Trophoblast cell (in vitro differentiated cells and primary cell): ENCODE data around the gene EIF4E. TPM values are rescaled to one million over a fixed set of nuclear protein-coding genes. Genes with fewer than 3 reads are reported as not detected.

Experiments
- DNase-seq, 2 donors: peaks; one replicate each; pipeline ENCODE4 v3.0.0-alpha.2; 2016
- H2AFZ ChIP-seq: 2 replicates; pipeline ENCODE4 v1.6.1; 2013; ENCODE audit warnings: low read length, moderate library complexity, mild to moderate bottlenecking; ENCODE audit not compliant: insufficient read depth, poor library complexity
- H2AK5ac ChIP-seq: 2 replicates; pipeline ENCODE4 v1.6.1; 2013; ENCODE audit warnings: mild to moderate bottlenecking, low read length
- H2BK120ac ChIP-seq: 2 replicates; pipeline ENCODE4 v1.6.1; 2013; ENCODE audit warnings: low read length, mild to moderate bottlenecking, moderate library complexity; ENCODE audit not compliant: insufficient read depth, poor library complexity
- H2BK12ac ChIP-seq: 2 replicates; pipeline ENCODE4 v1.6.1; 2013; ENCODE audit warnings: mild to moderate bottlenecking, low read length, moderate library complexity
- H2BK5ac ChIP-seq: 2 replicates; pipeline ENCODE4 v1.6.1; 2013; ENCODE audit warnings: low read length, low read depth, moderate library complexity, mild to moderate bottlenecking; ENCODE audit not compliant: poor library complexity
- H3K14ac ChIP-seq: 2 replicates; pipeline ENCODE4 v1.6.1; 2013; ENCODE audit warnings: mild to moderate bottlenecking, low read length
- H3K18ac ChIP-seq: 2 replicates; pipeline ENCODE4 v1.6.1; 2013; ENCODE audit warnings: mild to moderate bottlenecking, low read length
- H3K23ac ChIP-seq: 2 replicates; pipeline ENCODE4 v1.6.1; 2013; ENCODE audit warnings: low read length
- H3K27ac ChIP-seq: 2 replicates; pipeline ENCODE4 v1.5.1; 2013; ENCODE audit warnings: low read depth, mild to moderate bottlenecking, inconsistent platforms, low read length, moderate library complexity
- H3K27me3 ChIP-seq: 2 replicates; pipeline ENCODE4 v1.6.1; 2013; ENCODE audit warnings: inconsistent platforms, mild to moderate bottlenecking, low read length, moderate library complexity; ENCODE audit not compliant: insufficient read depth
- H3K36me3 ChIP-seq, 2 experiments: 1 replicate in 1 of 2; 2 replicates in 1 of 2; pipeline ENCODE4 v1.6.1; 2013; ENCODE audit warnings: low read length in 2 of 2, mild to moderate bottlenecking in 2 of 2, moderate library complexity in 1 of 2; ENCODE audit not compliant: insufficient read depth in 2 of 2, control insufficient read depth in 1 of 2
- H3K4ac ChIP-seq: 2 replicates; pipeline ENCODE4 v1.6.1; 2013; ENCODE audit warnings: low read depth, mild to moderate bottlenecking, low read length, moderate library complexity
- H3K4me1 ChIP-seq, 2 experiments: 1 replicate in 1 of 2; 2 replicates in 1 of 2; pipeline ENCODE4 v1.6.1; 2013; ENCODE audit warnings: low read length in 2 of 2, mild to moderate bottlenecking in 2 of 2, moderate library complexity in 1 of 2; ENCODE audit not compliant: insufficient read depth in 2 of 2, control insufficient read depth in 1 of 2
- H3K4me2 ChIP-seq: 2 replicates; pipeline ENCODE4 v1.6.1; 2013; ENCODE audit warnings: inconsistent platforms, mild to moderate bottlenecking, low read length, moderate library complexity
- H3K4me3 ChIP-seq: 2 replicates; pipeline ENCODE4 v1.5.1; 2013; ENCODE audit warnings: mild to moderate bottlenecking, low read depth, low read length, inconsistent platforms
- H3K79me1 ChIP-seq: one replicate; pipeline ENCODE4 v1.6.1; 2013; ENCODE audit warnings: low read length
- H3K79me2 ChIP-seq: 2 replicates; pipeline ENCODE4 v1.6.1; 2013; ENCODE audit warnings: low read length, mild to moderate bottlenecking; ENCODE audit not compliant: control insufficient read depth, insufficient read depth, poor library complexity
- H3K9ac ChIP-seq: 2 replicates; pipeline ENCODE4 v1.6.1; 2013; ENCODE audit warnings: mild to moderate bottlenecking, low read length
- H3K9me3 ChIP-seq: 2 replicates; pipeline ENCODE4 v1.6.1; 2013; ENCODE audit warnings: low read depth, mild to moderate bottlenecking, control low read depth, inconsistent platforms, low read length; ENCODE audit not compliant: insufficient read depth
- H4K12ac ChIP-seq: 2 replicates; pipeline ENCODE4 v1.6.1; 2013; ENCODE audit warnings: low read depth, mild to moderate bottlenecking, low read length, moderate library complexity
- H4K8ac ChIP-seq: 2 replicates; pipeline ENCODE4 v1.6.1; 2013; ENCODE audit warnings: low read depth, mild to moderate bottlenecking, low read length, moderate library complexity
- H4K91ac ChIP-seq: one replicate; pipeline ENCODE4 v1.6.1; 2013; ENCODE audit warnings: low read depth, mild to moderate bottlenecking, low read length, moderate library complexity
- WGBS: extraction: QIAGEN DNeasy Blood & Tissue Kit; methylation state at CpG from one replicate; pipeline ENCODE4 v1.1.7; 2013; ENCODE audit warnings: missing lambda C conversion rate; ENCODE audit not compliant: insufficient read length, insufficient coverage; ENCODE audit errors: extremely low coverage; 5-methylcytosine and 5-hydroxymethylcytosine counted together
- polyA plus RNA-seq: library from polyadenylated mRNA; stranded (reverse); fragments of 200-250 nt; gene quantifications from 2 replicates; pipeline ENCODE4 v1.2.3, GENCODE V29; 2013

The EIF4E gene, protein sequence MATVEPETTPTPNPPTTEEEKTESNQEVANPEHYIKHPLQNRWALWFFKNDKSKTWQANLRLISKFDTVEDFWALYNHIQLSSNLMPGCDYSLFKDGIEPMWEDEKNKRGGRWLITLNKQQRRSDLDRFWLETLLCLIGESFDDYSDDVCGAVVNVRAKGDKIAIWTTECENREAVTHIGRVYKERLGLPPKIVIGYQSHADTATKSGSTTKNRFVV
- polyA plus RNA-seq = 65.0 and 68.6 TPM in 2 replicates

DNA sequence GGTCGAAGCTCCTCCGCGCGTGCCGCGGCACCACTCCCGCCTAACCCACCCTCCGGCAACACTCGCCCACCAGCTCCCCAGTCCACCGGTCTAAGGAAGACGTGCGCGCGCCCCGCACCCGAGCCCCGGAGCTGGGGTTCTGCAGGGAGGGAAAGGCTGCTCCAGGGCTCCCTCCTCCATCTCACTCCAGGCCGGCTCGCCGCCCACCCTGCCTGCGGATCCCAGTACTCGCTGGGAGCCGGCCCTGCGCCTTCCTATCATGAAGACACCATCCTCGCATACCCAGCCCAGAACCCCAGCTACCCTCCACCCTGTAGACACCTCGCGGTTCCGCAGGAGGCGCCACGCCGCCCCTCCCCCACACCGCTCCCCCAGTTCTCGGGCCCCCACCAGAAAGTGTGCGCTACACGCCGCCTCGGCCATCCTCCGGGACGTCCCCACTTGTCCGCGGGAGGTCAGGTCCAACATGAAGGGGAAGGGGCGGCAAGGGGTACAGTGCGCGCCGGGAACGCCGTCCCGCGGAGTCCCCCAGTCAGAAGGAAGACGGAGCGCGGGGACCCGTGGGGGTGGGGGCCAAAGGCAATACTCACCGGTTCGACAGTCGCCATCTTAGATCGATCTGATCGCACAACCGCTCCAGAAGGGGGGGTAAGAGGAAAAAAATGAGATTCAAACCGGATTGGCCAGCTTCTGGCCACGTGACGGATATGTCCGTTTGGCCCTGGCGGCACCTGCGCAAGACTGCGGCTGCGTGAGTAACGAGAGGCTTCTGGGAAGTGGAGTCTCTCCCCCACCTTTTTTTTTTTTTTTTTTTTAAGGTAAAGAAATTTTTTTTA lies at the start of gene EIF4E:
EIF4E (minus strand) TSS at position 629 of the 836 bp plus-strand sequence; CDS start at position 608, 21 bp downstream.
- peak within 1 kb of the TSS; percentile 97 for H4K12ac ChIP-seq
- peaks cover 0 to 2% of the 10 kb centered on the region in 2 experiments for H3K4me1 ChIP-seq
- peaks cover 3 to 4% of the 10 kb centered on the region in 2 experiments for H3K36me3 ChIP-seq
- H3K23ac ChIP-seq = no peak within 1 kb of the TSS
- peak within 1 kb of the TSS; percentile 87 for H3K4ac ChIP-seq
- H3K9ac ChIP-seq = peak within 1 kb of the TSS; percentile 95
- peak within 1 kb of the TSS; percentile 94 for H3K18ac ChIP-seq
- peak within 1 kb of the TSS; percentile 87 for H4K91ac ChIP-seq
- H3K9me3 ChIP-seq = peaks cover 6% of the 10 kb centered on the region
- WGBS = no CpG with 5 or more reads among the region's 68 CpGs
- H3K27me3 ChIP-seq = no peaks in the 10 kb centered on the region
- peak within 1 kb of the TSS; percentile 94 for H4K8ac ChIP-seq
- H2BK5ac ChIP-seq = peak within 1 kb of the TSS; percentile 80
- H3K27ac ChIP-seq = peak within 1 kb of the TSS; percentile 81
- H3K4me2 ChIP-seq = peak within 1 kb of the TSS; percentile 65
- H2AFZ ChIP-seq = peak within 1 kb of the TSS; percentile 99
- DNase-seq = peak; percentile 98 to 100
- H3K14ac ChIP-seq = peak within 1 kb of the TSS; percentile 93
- H2BK12ac ChIP-seq = no peak within 1 kb of the TSS
- H3K4me3 ChIP-seq = peak within 1 kb of the TSS; percentile 99
- peak within 1 kb of the TSS; percentile 61 for H2AK5ac ChIP-seq
- H3K79me2 ChIP-seq = peaks cover 13% of the 10 kb centered on the region
- H2BK120ac ChIP-seq = peak within 1 kb of the TSS; percentile 78
- H3K79me1 ChIP-seq = peaks cover 11% of the 10 kb centered on the region

DNA sequence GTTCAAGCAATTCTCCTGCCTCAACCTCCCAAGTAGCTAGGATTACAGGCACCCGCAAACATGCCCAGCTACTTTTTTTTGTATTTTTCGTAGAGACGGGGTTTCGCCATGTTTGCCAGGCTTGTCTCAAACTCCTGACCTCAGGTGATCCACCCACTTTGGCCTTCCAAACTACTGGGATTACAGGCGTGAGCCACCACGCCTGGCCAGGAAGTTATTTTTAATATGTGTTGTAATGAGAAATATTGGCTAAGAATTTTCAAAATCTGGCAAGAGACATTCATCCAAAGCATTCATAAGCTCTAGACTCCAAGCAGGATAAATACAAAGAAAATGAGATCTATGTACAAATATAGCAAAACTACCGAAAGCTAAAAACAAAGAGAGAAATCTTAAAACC lies 48.6 kb upstream of the EIF4E start:
- no peak for DNase-seq
- WGBS = no CpG with 5 or more reads among the region's 7 CpGs
- Histone ChIP-seq H3K79me1 (no peaks in the 10 kb centered on the region), H3K4me2 (no peak overlapping the region), H3K4me1 (no peaks in the 10 kb centered on the region), H2AFZ (no peak overlapping the region), H4K8ac (no peak overlapping the region), H2AK5ac (no peak overlapping the region), H3K4me3 (no peak overlapping the region), H3K4ac (no peak overlapping the region), H3K79me2 (no peaks in the 10 kb centered on the region), H2BK5ac (no peak overlapping the region), H4K12ac (no peak overlapping the region), H3K9me3 (peaks cover 2% of the 10 kb centered on the region), H3K14ac (no peak overlapping the region), H4K91ac (no peak overlapping the region), H3K36me3 (no peaks in the 10 kb centered on the region), H2BK12ac (no peak overlapping the region), H2BK120ac (no peak overlapping the region), H3K27me3 (no peaks in the 10 kb centered on the region), H3K23ac (no peak overlapping the region), H3K9ac (no peak overlapping the region), H3K18ac (no peak overlapping the region), H3K27ac (no peak overlapping the region)

DNA sequence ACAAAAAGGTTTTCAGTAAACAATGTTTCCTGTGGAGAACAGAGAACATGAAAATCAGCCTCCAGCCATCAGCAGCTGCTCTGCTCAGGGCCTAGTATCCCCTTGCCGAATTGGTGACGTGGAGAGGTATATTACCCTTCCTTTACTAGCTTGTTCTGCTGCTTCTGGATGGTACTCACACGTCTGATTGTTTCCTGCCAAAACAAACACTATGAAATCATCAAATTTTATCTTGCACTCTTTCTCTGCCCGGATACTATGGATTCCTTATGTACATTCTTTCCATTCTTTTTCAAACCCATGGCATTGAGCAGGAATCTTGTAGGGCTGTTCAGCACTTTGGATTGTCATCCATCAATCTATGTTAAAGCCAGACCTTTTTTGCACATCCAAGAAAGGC lies 47.8 kb upstream of the EIF4E start:
- H3K4me2 ChIP-seq = no peak overlapping the region
- H2AFZ ChIP-seq = no peak overlapping the region
- peak; percentile 39 to 87 for DNase-seq
- no peak overlapping the region for H2AK5ac ChIP-seq
- H3K79me2 ChIP-seq = no peaks in the 10 kb centered on the region
- no peak overlapping the region for H4K91ac ChIP-seq
- no peak overlapping the region for H2BK5ac ChIP-seq
- H3K14ac ChIP-seq = no peak overlapping the region
- no peaks in the 10 kb centered on the region for H3K36me3 ChIP-seq
- H3K23ac ChIP-seq = no peak overlapping the region
- H3K9ac ChIP-seq = no peak overlapping the region
- no peak overlapping the region for H4K8ac ChIP-seq
- no peaks in the 10 kb centered on the region for H3K79me1 ChIP-seq
- H2BK120ac ChIP-seq = no peak overlapping the region
- no peak overlapping the region for H3K4me3 ChIP-seq
- no peaks in the 10 kb centered on the region for H3K4me1 ChIP-seq
- no peak overlapping the region for H2BK12ac ChIP-seq
- H3K27ac ChIP-seq = peak overlapping the region; percentile 12
- no peak overlapping the region for H4K12ac ChIP-seq
- no CpG with 5 or more reads among the region's 4 CpGs for WGBS
- no peak overlapping the region for H3K18ac ChIP-seq
- H3K27me3 ChIP-seq = no peaks in the 10 kb centered on the region
- no peak overlapping the region for H3K4ac ChIP-seq
- H3K9me3 ChIP-seq = peaks cover 2% of the 10 kb centered on the region

DNA sequence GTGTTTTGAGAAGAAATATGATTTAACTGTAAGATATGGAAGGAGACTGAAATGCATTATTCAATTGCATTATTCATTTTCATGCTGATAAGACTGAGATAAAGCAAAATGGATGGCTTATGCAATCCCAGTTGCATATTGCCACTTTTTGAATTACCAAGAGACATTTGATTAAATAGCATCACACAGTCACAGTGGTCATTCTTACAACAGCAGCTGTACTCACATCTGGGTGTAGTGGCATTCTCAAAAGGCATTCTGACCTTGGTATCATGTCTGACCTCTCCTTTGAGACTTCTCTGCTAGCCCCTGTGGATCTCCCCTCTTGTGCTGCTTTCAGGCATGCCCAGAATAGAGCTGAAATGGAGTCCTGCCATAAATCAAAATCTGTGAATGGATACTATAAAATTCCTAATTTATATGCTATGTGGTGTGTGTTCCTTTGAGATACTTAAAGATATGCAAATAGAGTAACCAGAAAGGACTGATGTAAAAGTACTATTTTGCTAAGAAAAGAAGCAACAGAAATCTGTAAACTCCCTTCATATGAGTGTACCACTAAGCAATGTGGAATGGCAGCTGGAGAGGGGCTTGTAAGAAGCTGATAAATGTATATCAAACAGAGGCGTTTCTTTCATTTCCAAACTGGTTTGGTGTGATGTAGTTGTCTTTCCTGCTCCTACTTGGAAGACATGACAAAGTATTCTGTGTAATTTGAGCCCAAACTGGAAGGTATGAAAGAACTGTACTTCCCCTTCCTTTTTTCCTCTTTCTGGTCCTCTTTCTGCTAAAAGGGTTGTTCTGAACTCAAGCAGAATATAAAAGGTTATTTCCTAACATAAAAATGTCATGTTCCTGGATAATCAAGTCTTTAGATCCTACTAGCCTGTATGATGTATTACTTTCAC lies 41.2 kb upstream of the EIF4E start:
- Histone ChIP-seq H3K9ac (no peak overlapping the region), H3K27ac (no peak overlapping the region), H3K27me3 (no peaks in the 10 kb centered on the region), H2BK120ac (no peak overlapping the region), H3K9me3 (no peaks in the 10 kb centered on the region), H4K91ac (no peak overlapping the region), H2AFZ (no peak overlapping the region), H3K79me2 (no peaks in the 10 kb centered on the region), H3K4ac (no peak overlapping the region), H3K4me2 (no peak overlapping the region), H3K79me1 (no peaks in the 10 kb centered on the region), H3K36me3 (no peaks in the 10 kb centered on the region), H4K12ac (no peak overlapping the region), H2BK12ac (peak overlapping the region; percentile 31), H2BK5ac (no peak overlapping the region), H3K18ac (no peak overlapping the region), H3K4me1 (peaks cover 0 to 2% of the 10 kb centered on the region in 2 experiments), H3K14ac (no peak overlapping the region), H3K4me3 (no peak overlapping the region), H3K23ac (no peak overlapping the region), H4K8ac (no peak overlapping the region), H2AK5ac (no peak overlapping the region)
- no peak for DNase-seq
- WGBS = no CpG with 5 or more reads among the region's 1 CpG
